ENCODE measurements around the gene IKZF2.

The IKZF2 gene

GRCh38 chr2:213098612-213099011, 52.8 kb downstream of the IKZF2 start:
- no peak for DNase-seq

DNA sequence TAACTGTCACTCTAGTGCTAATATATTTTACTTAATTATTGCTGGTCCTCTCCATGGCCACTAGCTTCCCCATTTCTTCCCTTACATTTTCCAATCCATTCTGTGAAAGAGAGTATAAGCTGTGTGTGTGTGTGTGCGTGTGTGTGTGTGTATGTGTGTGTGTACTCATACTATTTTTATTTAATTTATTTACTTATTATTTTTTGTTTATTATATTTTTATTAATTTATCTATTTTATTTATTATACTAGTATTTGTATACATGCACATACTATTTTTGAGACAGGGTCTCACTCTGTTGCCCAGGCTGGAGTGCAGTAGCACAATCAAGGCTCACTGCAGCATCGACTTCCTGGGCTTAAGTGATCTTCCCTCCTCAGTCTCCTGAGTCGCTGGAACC, 59.6 kb downstream of the IKZF2 start:
- no peak for DNase-seq

DNA sequence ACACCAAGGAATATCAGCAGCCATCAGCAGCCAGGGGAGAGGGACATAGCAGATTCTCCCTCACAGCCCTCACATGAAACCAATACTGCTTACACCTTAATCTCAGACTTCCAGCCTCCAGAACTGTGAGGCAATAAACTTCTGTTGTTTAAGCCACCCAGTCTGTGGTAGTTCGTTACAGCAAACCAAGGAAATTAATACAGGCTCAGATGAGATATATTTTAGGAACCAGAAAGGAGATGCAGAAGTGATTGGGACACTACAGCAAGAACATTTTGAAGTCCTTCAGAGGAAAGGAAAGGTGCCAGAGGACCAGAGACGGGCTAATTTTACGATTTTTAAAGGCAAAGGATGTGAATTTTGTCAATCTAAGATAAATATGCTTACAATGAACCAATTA, 60.6 kb downstream of the IKZF2 start:
- DNase-seq: no peak

- DNase-seq: no peak
Observed at GRCh38 chr2:213089438-213089837, 62.0 kb downstream of the IKZF2 start.

DNA sequence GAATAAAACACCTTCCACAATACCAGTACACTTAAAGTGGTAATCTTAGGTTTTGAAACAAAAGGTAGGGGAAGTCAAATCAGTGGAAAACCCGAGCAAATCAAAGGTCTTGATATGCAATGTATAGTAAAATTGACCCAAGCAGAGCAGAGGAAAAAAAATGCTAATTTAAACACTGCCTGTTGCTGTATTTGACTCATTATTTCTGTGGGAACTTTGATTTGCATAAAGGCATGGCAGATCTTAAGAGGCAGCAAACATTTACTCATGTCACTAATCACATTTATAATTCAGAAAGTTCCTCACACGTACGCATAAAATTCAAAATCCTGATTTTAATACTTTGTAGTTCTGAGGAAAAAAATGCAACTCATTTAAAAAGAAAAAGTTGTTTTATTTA, 64.4 kb downstream of the IKZF2 start:
- no peak for DNase-seq

GRCh38 chr2:213086571-213086970, 64.8 kb downstream of the IKZF2 start:
- DNase-seq: no peak

DNA sequence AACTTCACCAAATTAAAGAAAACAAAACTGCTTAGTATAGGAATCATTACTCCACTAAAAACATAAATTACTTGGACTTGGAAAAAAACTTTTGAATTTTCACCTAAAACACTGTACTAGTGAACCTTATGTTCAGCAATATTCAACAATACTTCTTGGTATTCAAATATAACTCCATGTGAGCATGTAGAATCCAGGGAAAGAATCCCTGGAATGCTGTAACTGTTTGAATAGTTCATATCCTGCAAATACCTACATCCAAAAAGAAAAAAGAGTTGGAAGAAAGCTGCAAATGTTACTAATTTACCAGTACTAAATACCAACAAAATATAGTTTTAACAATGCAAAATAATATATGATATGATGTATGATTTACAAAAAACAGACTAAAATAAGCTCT, 65.4 kb downstream of the IKZF2 start:
- no peak for DNase-seq

DNA sequence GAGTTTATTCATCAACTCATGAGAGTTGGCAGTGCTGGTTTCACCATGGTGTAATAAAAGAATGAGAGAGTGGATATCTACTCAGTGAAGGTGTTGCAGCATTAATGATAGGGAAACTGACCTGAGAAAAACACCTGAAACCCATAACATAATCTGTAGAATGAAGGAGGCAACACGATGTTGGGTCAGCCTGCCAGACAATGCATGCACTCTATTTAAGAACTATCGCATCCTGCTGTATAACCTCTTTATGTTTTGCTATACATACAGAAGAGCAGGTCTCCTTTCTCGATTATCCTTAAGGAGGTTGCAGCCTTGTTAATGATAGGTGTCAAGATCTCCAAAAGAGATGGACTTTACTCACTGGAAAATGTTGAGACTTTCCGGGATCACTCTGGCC, 65.9 kb downstream of the IKZF2 start:
- no peak for DNase-seq

DNA sequence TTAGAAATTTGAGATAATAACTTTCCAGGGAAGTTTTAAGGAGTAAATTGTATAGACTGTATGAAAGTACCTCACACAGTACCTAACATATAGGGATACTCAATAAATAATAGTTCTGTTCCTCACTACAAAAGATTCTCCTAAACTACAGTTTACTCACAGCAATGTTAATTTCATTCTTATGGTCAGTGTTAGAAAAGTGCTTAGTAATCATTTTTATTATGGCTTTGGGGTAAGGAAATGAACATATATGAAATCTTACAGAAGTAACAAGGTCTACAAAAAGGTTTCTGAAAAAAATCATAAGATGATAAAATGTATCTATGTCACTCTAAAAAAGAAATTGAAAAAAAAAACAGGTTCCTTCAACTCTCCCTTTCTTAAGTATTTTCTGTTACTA, 67.2 kb downstream of the IKZF2 start:
- DNase-seq: no peak

DNA sequence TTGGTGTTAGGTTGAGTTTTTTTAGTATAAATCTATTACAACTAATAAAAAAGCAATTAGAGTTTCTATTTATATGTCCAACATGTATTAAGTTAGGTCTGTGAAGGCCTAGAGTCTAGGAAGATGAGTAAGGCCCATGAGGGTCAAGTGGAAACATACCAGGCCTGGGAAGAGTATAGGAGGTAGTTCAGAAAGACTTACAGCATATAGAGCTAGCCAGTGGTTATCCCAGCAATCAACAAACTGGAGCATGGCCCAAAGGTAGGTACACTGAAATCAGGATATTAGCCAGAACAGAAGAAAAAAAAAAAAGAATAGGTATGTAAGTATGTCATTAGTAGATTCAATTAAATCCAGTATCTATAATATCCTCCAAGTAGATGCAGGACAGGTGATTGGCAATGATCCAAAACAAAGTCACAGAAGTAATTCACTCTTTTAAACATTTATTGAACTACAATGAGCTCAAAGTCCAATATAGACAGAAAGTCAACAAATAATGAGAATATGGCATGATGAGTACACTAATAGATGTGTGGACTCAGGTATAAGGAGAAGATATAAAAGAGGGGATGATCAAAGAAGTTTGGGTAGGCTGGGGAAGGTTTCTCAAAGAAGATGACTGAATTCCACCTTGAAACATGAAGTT, 70.3 kb downstream of the IKZF2 start:
- DNase-seq: no peak

- no peak for DNase-seq
Observed at GRCh38 chr2:213079756-213080155, 71.7 kb downstream of the IKZF2 start.

GRCh38 chr2:213078686-213079085, 72.7 kb downstream of the IKZF2 start:
- no peak for DNase-seq

DNA sequence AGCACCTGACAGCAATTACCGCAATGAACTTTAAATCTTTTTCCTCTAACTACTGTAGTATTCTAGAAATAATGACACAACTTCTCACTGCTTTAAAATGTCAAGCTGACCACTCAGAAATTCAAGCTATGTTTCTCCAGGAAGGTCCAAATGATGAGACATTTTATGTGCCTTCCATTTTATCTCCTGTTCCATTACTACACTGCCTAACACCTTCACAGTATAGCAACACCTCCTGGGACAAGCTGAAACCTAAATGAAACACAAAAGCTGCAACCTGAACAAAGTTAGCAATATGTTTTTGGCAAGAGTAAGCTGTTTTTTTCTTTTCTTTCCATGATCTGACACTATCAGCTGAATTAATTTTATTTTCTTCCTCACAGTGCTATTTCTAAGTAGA, 81.9 kb downstream of the IKZF2 start:
- DNase-seq: no peak

GRCh38 chr2:213068676-213069359, 82.6 kb downstream of the IKZF2 start:
- no peak for DNase-seq

DNA sequence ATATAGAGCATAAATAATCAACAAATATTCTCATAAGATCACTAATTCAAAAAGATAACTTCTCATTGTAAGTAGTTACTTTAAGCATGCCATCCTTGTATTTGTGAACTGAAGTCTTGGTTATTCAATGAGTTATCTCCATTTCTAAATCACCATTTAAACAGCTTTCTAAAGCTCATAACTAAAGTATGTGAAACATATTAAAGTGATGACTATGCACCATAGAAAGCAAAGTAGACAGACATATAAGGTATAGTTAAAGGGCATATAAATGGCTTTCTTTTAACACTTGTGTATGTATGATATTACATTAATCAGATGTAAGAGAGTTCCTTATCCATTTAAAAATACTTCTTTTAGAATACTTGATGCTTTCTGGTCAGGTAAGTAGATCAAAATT, 83.5 kb downstream of the IKZF2 start:
- DNase-seq: no peak

DNA sequence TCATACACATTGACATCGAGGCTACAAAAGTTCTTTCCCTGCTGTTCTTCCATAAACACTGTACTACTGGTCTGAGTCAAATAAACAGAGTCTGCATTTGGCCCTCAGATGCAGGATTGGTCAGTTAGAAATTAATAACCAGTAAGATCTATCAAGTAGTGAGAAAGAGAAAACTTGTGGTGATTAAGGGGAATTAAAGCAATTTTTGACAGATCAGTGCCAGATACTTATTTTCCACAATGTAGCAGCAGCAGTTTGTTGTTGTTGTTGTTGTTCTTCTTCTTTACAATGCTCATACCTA, 85.0 kb downstream of the IKZF2 start:
- DNase-seq: no peak

DNA sequence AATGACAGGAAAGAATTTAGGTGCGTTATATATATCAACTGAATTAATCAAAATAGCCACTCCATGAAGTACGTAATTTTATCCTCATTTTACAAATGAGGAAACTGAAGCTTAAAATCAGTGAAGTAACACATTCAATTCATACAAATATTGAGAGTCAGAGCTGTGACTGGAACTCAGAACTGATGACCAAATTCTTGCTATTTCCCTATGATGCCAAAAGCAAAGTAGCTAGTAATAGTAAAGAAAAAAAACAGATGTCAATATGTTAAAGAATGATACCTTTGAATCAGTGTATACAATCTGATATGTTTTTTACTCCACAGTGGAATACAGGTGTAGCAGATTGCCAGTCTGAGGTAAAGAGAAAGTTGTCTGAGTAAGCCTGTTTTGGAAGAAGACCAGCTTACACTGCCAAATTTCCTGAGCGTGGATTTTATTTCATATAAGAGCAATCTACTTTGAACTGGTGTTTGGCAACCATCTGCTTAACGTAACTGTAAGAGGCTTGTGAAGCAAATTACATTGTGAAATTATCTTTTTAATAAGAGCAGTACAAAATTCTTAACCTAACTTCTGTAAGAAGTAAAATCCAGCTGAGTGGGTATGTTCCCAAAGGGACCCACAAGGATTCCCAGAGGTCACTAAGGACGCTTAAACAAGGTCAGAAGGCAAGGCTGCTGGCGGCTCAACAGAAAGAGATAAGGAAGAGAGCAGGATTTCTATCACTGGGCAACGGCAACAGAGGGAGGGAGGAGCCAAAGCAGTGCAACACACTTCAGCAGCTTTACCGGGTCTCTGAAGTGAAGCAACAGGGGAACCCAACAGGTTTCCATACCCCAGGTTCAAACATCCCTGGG, 85.6 kb downstream of the IKZF2 start:
- DNase-seq: peak; percentile 31

- no peak for DNase-seq
Observed at GRCh38 chr2:213064099-213064498, 87.3 kb downstream of the IKZF2 start.

GRCh38 chr2:213057977-213058376, 93.4 kb downstream of the IKZF2 start:
- no peak for DNase-seq

- no peak for DNase-seq
Observed at GRCh38 chr2:213046431-213046830, 105.0 kb downstream of the IKZF2 start.

- no peak for DNase-seq
Observed at GRCh38 chr2:213043566-213043965, 107.8 kb downstream of the IKZF2 start.

DNA sequence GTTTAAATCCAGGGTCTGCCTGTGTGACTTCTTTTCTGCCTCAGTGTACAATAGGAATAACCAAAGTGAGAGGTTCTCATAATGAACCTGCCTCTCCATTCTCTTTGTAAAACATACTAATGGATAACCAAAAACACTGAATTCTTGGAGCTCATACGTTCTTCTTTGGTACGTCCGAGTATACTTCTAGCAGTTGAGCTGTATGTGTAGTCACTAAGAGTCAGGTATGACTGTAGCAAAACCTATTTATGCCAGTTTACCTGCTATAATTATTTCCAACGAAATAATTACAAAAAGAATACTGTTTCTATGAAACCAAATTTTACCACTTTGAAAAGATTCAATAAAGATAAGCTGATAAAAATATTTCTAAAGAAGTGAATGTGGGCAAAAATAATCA, 109.2 kb downstream of the IKZF2 start:
- DNase-seq: no peak

- DNase-seq: no peak
Observed at GRCh38 chr2:213036836-213037235, 114.6 kb downstream of the IKZF2 start.

DNA sequence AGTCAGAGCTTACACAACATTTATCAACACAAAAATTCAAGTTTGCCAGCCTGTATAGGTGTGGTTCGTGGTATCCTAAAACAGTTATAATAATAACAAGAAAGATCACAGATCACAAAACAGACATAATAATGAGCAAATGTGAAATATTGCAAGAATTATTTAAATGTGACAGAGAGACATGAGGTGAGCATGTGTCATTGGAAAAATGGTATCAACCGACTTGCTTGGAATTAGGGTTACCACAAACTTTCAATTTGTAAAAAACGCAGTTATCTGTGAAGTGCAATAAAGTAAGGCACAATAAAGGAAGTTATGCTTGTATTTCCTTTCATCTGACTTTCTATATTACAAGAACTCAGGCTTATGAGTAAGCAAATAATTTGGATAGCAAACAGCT, 116.8 kb downstream of the IKZF2 start:
- no peak for DNase-seq
